ENCODE data around the gene LUM. TPM values are rescaled to one million over a fixed set of nuclear protein-coding genes. Genes with fewer than 3 reads are reported as not detected.

The LUM gene
- total RNA-seq, 2 experiments from 2014 or later, result not detected

GRCh38 chr12:91099341-91099740 is 12.0 kb downstream of the LUM start:
- Mint-ChIP-seq H3K27me3 (peaks cover 2% of the 10 kb centered on the region), H3K4me1 (ENCODE audit: low read depth) (no peaks in the 10 kb centered on the region)
- CTCF ChIA-PET, result interaction anchor here (1.4 kb wide), 1 partner anchor 9 kb away, joined by 7 read pairs; no protein-coding TSS in a partner anchor

GRCh38 chr12:91098941-91099340 is 12.4 kb downstream of the LUM start:
- ChIA-PET CTCF (interaction anchor here (1.4 kb wide), 1 partner anchor 9 kb away, joined by 7 read pairs; no protein-coding TSS in a partner anchor), POLR2A (interaction anchor here (0.5 kb wide), 1 partner anchor 26 kb away, joined by 4 read pairs; no protein-coding TSS in a partner anchor)
- Mint-ChIP-seq H3K36me3 (ENCODE audit: low read depth) (no peaks in the 10 kb centered on the region), H3K27ac (no peak overlapping the region), H3K4me3 (no peak overlapping the region), H3K9me3 (no peaks in the 10 kb centered on the region), H3K27me3 (peaks cover 3% of the 10 kb centered on the region), H3K4me1 (ENCODE audit: low read depth) (no peaks in the 10 kb centered on the region)
- TF ChIP-seq, protein P1, sequence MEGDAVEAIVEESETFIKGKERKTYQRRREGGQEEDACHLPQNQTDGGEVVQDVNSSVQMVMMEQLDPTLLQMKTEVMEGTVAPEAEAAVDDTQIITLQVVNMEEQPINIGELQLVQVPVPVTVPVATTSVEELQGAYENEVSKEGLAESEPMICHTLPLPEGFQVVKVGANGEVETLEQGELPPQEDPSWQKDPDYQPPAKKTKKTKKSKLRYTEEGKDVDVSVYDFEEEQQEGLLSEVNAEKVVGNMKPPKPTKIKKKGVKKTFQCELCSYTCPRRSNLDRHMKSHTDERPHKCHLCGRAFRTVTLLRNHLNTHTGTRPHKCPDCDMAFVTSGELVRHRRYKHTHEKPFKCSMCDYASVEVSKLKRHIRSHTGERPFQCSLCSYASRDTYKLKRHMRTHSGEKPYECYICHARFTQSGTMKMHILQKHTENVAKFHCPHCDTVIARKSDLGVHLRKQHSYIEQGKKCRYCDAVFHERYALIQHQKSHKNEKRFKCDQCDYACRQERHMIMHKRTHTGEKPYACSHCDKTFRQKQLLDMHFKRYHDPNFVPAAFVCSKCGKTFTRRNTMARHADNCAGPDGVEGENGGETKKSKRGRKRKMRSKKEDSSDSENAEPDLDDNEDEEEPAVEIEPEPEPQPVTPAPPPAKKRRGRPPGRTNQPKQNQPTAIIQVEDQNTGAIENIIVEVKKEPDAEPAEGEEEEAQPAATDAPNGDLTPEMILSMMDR (IDR thresholded peaks at IDR 0.05), result no peak
- no peak for ATAC-seq
- DNase-seq, result no peak
- intact Hi-C loops (cut with micrococcal nuclease), result no loop called here

More at GRCh38 chr12:91099341-91099740, 12.0 kb downstream of the LUM start:
- DNase-seq (no peak), ATAC-seq (no peak)
- Mint-ChIP-seq H3K27ac (no peak overlapping the region), H3K9me3 (no peaks in the 10 kb centered on the region), H3K36me3 (ENCODE audit: low read depth) (no peaks in the 10 kb centered on the region), H3K4me3 (no peak overlapping the region)
- intact Hi-C loops (cut with micrococcal nuclease), result no loop called here
- POLR2A ChIA-PET, result interaction anchor here (0.5 kb wide), 1 partner anchor 27 kb away, joined by 4 read pairs; no protein-coding TSS in a partner anchor
- TF ChIP-seq, protein P1 (IDR thresholded peaks at IDR 0.05), result no peak

DNA sequence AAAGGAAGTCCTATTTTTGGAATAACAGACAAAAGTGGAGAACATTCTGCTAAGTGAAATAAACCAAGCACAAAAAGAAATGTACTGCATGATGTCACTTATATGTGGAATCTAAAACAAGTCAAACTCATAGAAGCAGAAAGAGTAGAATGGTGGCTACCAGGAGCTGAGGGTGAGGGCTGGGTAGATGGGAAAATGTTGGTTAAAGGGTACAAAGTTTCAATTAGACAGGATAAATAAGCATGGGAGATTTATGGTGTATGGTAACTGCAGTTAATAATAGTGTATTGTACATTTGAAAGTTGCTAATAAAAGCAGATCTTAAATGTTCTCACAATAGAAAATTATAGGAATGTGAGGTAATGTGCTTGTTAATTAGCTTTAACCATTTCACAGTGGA is 12.8 kb downstream of the LUM start:
- POLR2A ChIA-PET, result no interaction called here
- H3K4me1 Mint-ChIP-seq (ENCODE audit: low read depth), result no peaks in the 10 kb centered on the region
- intact Hi-C loops (cut with micrococcal nuclease), result no loop called here
- no peaks in the 10 kb centered on the region for H3K36me3 Mint-ChIP-seq (ENCODE audit: low read depth)
- DNase-seq (no peak), ATAC-seq (no peak)
- no peak overlapping the region for H3K27ac Mint-ChIP-seq
- peaks cover 3% of the 10 kb centered on the region for H3K27me3 Mint-ChIP-seq
- no peak overlapping the region for H3K4me3 Mint-ChIP-seq
- CTCF ChIA-PET, result interaction anchor here (1.4 kb wide), 1 partner anchor 10 kb away, joined by 7 read pairs; no protein-coding TSS in a partner anchor
- TF ChIP-seq, protein P1 (IDR thresholded peaks at IDR 0.05), result no peak
- H3K9me3 Mint-ChIP-seq, result no peaks in the 10 kb centered on the region

DNA sequence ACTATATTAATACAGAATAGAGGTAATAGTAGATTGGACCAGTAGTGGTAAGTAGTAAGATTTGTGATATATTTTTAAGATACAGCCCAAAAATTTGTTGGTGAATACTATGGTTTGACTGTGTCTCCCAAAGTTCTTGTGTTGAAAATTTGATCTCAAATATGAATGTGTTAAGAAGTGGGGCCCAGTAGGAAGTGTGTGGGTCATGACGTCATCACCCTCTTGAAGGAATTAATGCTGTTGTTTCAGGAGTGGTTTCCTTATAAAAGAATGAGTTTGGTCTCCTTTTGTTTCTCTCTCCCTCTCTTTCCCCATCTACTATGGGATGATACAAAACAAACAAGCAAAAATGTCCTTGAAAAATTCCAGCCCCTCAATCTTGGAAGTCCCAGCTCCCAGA is 16.3 kb downstream of the LUM start:
- H3K36me3 Mint-ChIP-seq (ENCODE audit: low read depth), result no peaks in the 10 kb centered on the region
- POLR2A ChIA-PET, result no interaction called here
- TF ChIP-seq, protein P1 (IDR thresholded peaks at IDR 0.05), result no peak
- H3K4me1 Mint-ChIP-seq (ENCODE audit: low read depth), result no peaks in the 10 kb centered on the region
- CTCF ChIA-PET, result interaction anchor here (1.6 kb wide), 1 partner anchor 13 kb away, joined by 4 read pairs; no protein-coding TSS in a partner anchor
- ATAC-seq (no peak), DNase-seq (no peak)
- H3K4me3 Mint-ChIP-seq, result no peak overlapping the region
- H3K27me3 Mint-ChIP-seq, result peaks cover 3% of the 10 kb centered on the region
- H3K9me3 Mint-ChIP-seq, result peaks cover 11% of the 10 kb centered on the region
- intact Hi-C loops (cut with micrococcal nuclease), result no loop called here
- no peak overlapping the region for H3K27ac Mint-ChIP-seq

- ChIA-PET POLR2A (no interaction called here), CTCF (no interaction called here)
- TF ChIP-seq, protein P1 (IDR thresholded peaks at IDR 0.05), result no peak
- no peak for ATAC-seq
- no peak overlapping the region for H3K27ac Mint-ChIP-seq
- no peak for DNase-seq
- H3K36me3 Mint-ChIP-seq (ENCODE audit: low read depth), result no peaks in the 10 kb centered on the region
- no peak overlapping the region for H3K4me3 Mint-ChIP-seq
- intact Hi-C loops (cut with micrococcal nuclease), result no loop called here
- peaks cover 18% of the 10 kb centered on the region for H3K9me3 Mint-ChIP-seq
- H3K4me1 Mint-ChIP-seq (ENCODE audit: low read depth), result no peaks in the 10 kb centered on the region
- H3K27me3 Mint-ChIP-seq, result peaks cover 3% of the 10 kb centered on the region
Measured at GRCh38 chr12:91094032-91094662, 17.1 kb downstream of the LUM start.

Data from activated CD8-positive, alpha-beta T cell treated with anti-CD3 and anti-CD28 coated beads for 36 hours (primary cell).